H9 (cell line): ENCODE data around the gene TMA7. TPM values are rescaled to one million over a fixed set of nuclear protein-coding genes. Genes with fewer than 3 reads are reported as not detected.

Experiments
- DNase-seq: peaks from one replicate; pipeline ENCODE4 v3.0.0-alpha.2; 2017
- H2AFZ ChIP-seq: one replicate; pipeline ENCODE4 v1.6.1; 2013; ENCODE audit warnings: mild to moderate bottlenecking, low read length, control low read depth, moderate library complexity
- H2AK5ac ChIP-seq: 2 replicates; pipeline ENCODE4 v1.6.1; 2013; ENCODE audit warnings: low read length, control low read depth, mixed read lengths; ENCODE audit not compliant: insufficient read length
- H2BK120ac ChIP-seq: one replicate; pipeline ENCODE4 v1.6.1; 2013; ENCODE audit warnings: low read depth, mild to moderate bottlenecking, low read length, control low read depth, inconsistent platforms; ENCODE audit not compliant: poor library complexity, severe bottlenecking
- H2BK12ac ChIP-seq: 2 replicates; pipeline ENCODE4 v1.6.1; 2013; ENCODE audit warnings: low read length, control low read depth, mixed read lengths, low read depth; ENCODE audit not compliant: insufficient read length
- H2BK15ac ChIP-seq: 2 replicates; pipeline ENCODE4 v1.6.1; 2013; ENCODE audit warnings: low read depth, low read length, control low read depth
- H2BK20ac ChIP-seq: one replicate; pipeline ENCODE4 v1.6.1; 2013; ENCODE audit warnings: low read depth, mild to moderate bottlenecking, low read length, control low read depth, inconsistent platforms; ENCODE audit not compliant: poor library complexity, severe bottlenecking
- H2BK5ac ChIP-seq: 2 replicates; pipeline ENCODE4 v1.6.1; 2013; ENCODE audit warnings: low read length, control low read depth, mixed read lengths; ENCODE audit not compliant: insufficient read length
- H3K14ac ChIP-seq: 2 replicates; pipeline ENCODE4 v1.6.1; 2013; ENCODE audit warnings: low read length, control low read depth; ENCODE audit not compliant: insufficient read depth
- H3K18ac ChIP-seq: 2 replicates; pipeline ENCODE4 v1.6.1; 2013; ENCODE audit warnings: low read depth, mild to moderate bottlenecking, mixed read lengths, low read length, control low read depth; ENCODE audit not compliant: insufficient read length
- H3K23ac ChIP-seq: 2 replicates; pipeline ENCODE4 v1.6.1; 2013; ENCODE audit warnings: low read length, control low read depth, mixed read lengths, low read depth; ENCODE audit not compliant: insufficient read length
- H3K23me2 ChIP-seq: 2 replicates; pipeline ENCODE4 v1.6.1; 2013; ENCODE audit warnings: low read depth, mild to moderate bottlenecking, mixed read lengths, low read length, control low read depth; ENCODE audit not compliant: insufficient read length, poor library complexity, severe bottlenecking
- H3K27ac ChIP-seq: 2 replicates; pipeline ENCODE4 v1.5.1; 2013; ENCODE audit warnings: low read length, control low read depth, mixed read lengths, low read depth; ENCODE audit not compliant: insufficient read length
- H3K27me3 ChIP-seq: 2 replicates; pipeline ENCODE4 v1.6.1; 2013; ENCODE audit warnings: low read length, control low read depth, inconsistent platforms; ENCODE audit not compliant: insufficient read depth
- H3K4ac ChIP-seq: 2 replicates; pipeline ENCODE4 v1.6.1; 2013; ENCODE audit warnings: low read depth, mild to moderate bottlenecking, control low read depth, inconsistent platforms, low read length, moderate library complexity
- H3K4me1 ChIP-seq: 2 replicates; pipeline ENCODE4 v1.6.1; 2013; ENCODE audit warnings: low read length, control low read depth, inconsistent platforms; ENCODE audit not compliant: insufficient read depth
- H3K4me2 ChIP-seq: 2 replicates; pipeline ENCODE4 v1.6.1; 2013; ENCODE audit warnings: low read length, control low read depth, mixed read lengths; ENCODE audit not compliant: insufficient read length, insufficient read depth
- H3K56ac ChIP-seq: 2 replicates; pipeline ENCODE4 v1.6.1; 2013; ENCODE audit warnings: low read depth, mild to moderate bottlenecking, mixed read lengths, low read length, control low read depth; ENCODE audit not compliant: insufficient read length
- H3K79me1 ChIP-seq: 2 replicates; pipeline ENCODE4 v1.6.1; 2013; ENCODE audit warnings: low read depth, mild to moderate bottlenecking, moderate library complexity, low read length, control low read depth, inconsistent platforms; ENCODE audit not compliant: insufficient read depth, poor library complexity, severe bottlenecking
- H3K79me2 ChIP-seq: 2 replicates; pipeline ENCODE4 v1.6.1; 2013; ENCODE audit warnings: low read length, control low read depth, inconsistent platforms; ENCODE audit not compliant: insufficient read depth
- H3K9ac ChIP-seq: 2 replicates; pipeline ENCODE4 v1.6.1; 2013; ENCODE audit warnings: low read length, control low read depth, mixed read lengths; ENCODE audit not compliant: insufficient read length; ENCODE audit errors: extremely low read depth
- H3K9me3 ChIP-seq: one replicate; pipeline ENCODE4 v1.6.1; 2013; ENCODE audit warnings: low read depth, low read length, inconsistent platforms; ENCODE audit not compliant: control insufficient read depth
- H3T11ph ChIP-seq: one replicate; pipeline ENCODE4 v1.6.1; 2013; ENCODE audit warnings: mild to moderate bottlenecking, low read length, control low read depth, inconsistent platforms
- H4K20me1 ChIP-seq: one replicate; pipeline ENCODE4 v1.6.1; 2013; ENCODE audit not compliant: control insufficient read depth, insufficient read length, insufficient read depth
- H4K5ac ChIP-seq: 2 replicates; pipeline ENCODE4 v1.6.1; 2013; ENCODE audit warnings: low read depth, mild to moderate bottlenecking, mixed read lengths, low read length, control low read depth; ENCODE audit not compliant: insufficient read length
- H4K8ac ChIP-seq: replicated peaks from 2 replicates; pipeline ENCODE4 v1.6.1; 2013; ENCODE audit warnings: low read length, control low read depth, mixed read lengths, low read depth; ENCODE audit not compliant: insufficient read length
- H4K91ac ChIP-seq: 2 replicates; pipeline ENCODE4 v1.6.1; 2013; ENCODE audit warnings: low read depth, mild to moderate bottlenecking, moderate library complexity, mixed read lengths, low read length, control low read depth; ENCODE audit not compliant: insufficient read length
- H3K27ac Mint-ChIP-seq, 3 experiments: 2 replicates in 2 of 3; 3 replicates in 1 of 3; pipeline ENCODE4 v1.8.0; 2020 to 2021; ENCODE audit warnings: mixed read lengths in 3 of 3, mild to moderate bottlenecking in 1 of 3, moderate library complexity in 1 of 3
- H3K27me3 Mint-ChIP-seq: 2 replicates; pipeline ENCODE4 v1.8.0; 2021; ENCODE audit warnings: low read depth, mild to moderate bottlenecking, moderate library complexity, mixed read lengths
- H3K36me3 Mint-ChIP-seq, 3 experiments: 2 replicates in 2 of 3; 3 replicates in 1 of 3; pipeline ENCODE4 v1.8.0; 2020 to 2021; ENCODE audit warnings: low read depth in 3 of 3, mixed read lengths in 3 of 3; ENCODE audit not compliant: insufficient read depth in 1 of 3
- H3K4me1 Mint-ChIP-seq, 2 experiments: 2 replicates each; pipeline ENCODE4 v1.8.0; 2020; ENCODE audit warnings: mixed read lengths in 2 of 2
- H3K4me3 Mint-ChIP-seq, 2 experiments: 2 replicates in 1 of 2; 3 replicates in 1 of 2; pipeline ENCODE4 v1.8.0; 2020 to 2021; ENCODE audit warnings: mild to moderate bottlenecking in 2 of 2, mixed read lengths in 2 of 2, moderate library complexity in 1 of 2
- H3K9me3 Mint-ChIP-seq, 2 experiments: 2 replicates in 1 of 2; 3 replicates in 1 of 2; pipeline ENCODE4 v1.8.0; 2020; ENCODE audit warnings: mild to moderate bottlenecking in 2 of 2, mixed read lengths in 2 of 2, moderate library complexity in 1 of 2
- CTCF ChIP-seq: fragments of 200-600 bp; sonication (generic); conservative IDR thresholded peaks from 3 replicates; pipeline ENCODE4 v1.8.0; 2021; ENCODE audit warnings: antibody characterized with exemption, mild to moderate bottlenecking
- whole genome bisulfite sequencing: extraction: QIAGEN DNeasy Blood & Tissue Kit; methylation state at CpG from one replicate; pipeline ENCODE4 v1.1.7; 2013; ENCODE audit warnings: missing lambda C conversion rate, low lambda C conversion rate, mixed read lengths; ENCODE audit not compliant: insufficient read length; ENCODE audit errors: extremely low coverage; 5-methylcytosine and 5-hydroxymethylcytosine counted together
- total RNA-seq: library from RNA; stranded (reverse); gene quantifications from 2 replicates; pipeline ENCODE4 v1.2.1, GENCODE V29; 2021

The TMA7 gene
- total RNA-seq, 1 experiment from 2014 or later: 305 TPM

GRCh38 chr3:48456456-48456855 lies 16.4 kb downstream of the TMA7 start:
- H4K91ac ChIP-seq: no peak overlapping the region
- no peaks in the 10 kb centered on the region for H3K27me3 Mint-ChIP-seq
- no peak overlapping the region for H3K27ac ChIP-seq
- H2BK20ac ChIP-seq: no peak overlapping the region
- H3K23ac ChIP-seq: no peak overlapping the region
- H3K9ac ChIP-seq: no peak overlapping the region
- H3K4me1 ChIP-seq: no peaks in the 10 kb centered on the region
- H3K27me3 ChIP-seq: no peaks in the 10 kb centered on the region
- H3K9me3 Mint-ChIP-seq: no peaks in the 10 kb centered on the region
- H3K4me3 Mint-ChIP-seq: no peak overlapping the region
- no peak overlapping the region for H2BK5ac ChIP-seq
- no peak overlapping the region for H3K4me2 ChIP-seq
- peaks cover 14 to 89% (median 67%) of the 10 kb centered on the region in 3 experiments; a peak in 5 of 7 replicates for H3K36me3 Mint-ChIP-seq
- H3K14ac ChIP-seq: no peak overlapping the region
- H3K9me3 ChIP-seq: no peaks in the 10 kb centered on the region
- no peak for DNase-seq
- H2BK120ac ChIP-seq: no peak overlapping the region
- H4K8ac ChIP-seq: no peak overlapping the region
- H4K5ac ChIP-seq: no peak overlapping the region
- no peak overlapping the region for H2BK12ac ChIP-seq
- H3K4ac ChIP-seq: no peak overlapping the region
- no peak for TF ChIP-seq CTCF
- H3K27ac Mint-ChIP-seq: no peak overlapping the region
- H3K4me1 Mint-ChIP-seq: no peaks in the 10 kb centered on the region
- H3K23me2 ChIP-seq: no peaks in the 10 kb centered on the region
- H2BK15ac ChIP-seq: no peak overlapping the region
- no peaks in the 10 kb centered on the region for H3K79me1 ChIP-seq
- H3K56ac ChIP-seq: no peak overlapping the region
- H2AFZ ChIP-seq: no peak overlapping the region
- no CpG with 5 or more reads among the region's 1 CpG for WGBS
- no peaks in the 10 kb centered on the region for H4K20me1 ChIP-seq
- H2AK5ac ChIP-seq: no peak overlapping the region
- H3T11ph ChIP-seq: no peak overlapping the region
- H3K18ac ChIP-seq: no peak overlapping the region
- H3K79me2 ChIP-seq: no peaks in the 10 kb centered on the region
